ENCODE measurements around the gene BANP. TPM values are rescaled to one million over a fixed set of nuclear protein-coding genes. Genes with fewer than 3 reads are reported as not detected.

Gene BANP
- total RNA-seq, 2 experiments from 2014 or later = 26.8 to 31.0 TPM

DNA sequence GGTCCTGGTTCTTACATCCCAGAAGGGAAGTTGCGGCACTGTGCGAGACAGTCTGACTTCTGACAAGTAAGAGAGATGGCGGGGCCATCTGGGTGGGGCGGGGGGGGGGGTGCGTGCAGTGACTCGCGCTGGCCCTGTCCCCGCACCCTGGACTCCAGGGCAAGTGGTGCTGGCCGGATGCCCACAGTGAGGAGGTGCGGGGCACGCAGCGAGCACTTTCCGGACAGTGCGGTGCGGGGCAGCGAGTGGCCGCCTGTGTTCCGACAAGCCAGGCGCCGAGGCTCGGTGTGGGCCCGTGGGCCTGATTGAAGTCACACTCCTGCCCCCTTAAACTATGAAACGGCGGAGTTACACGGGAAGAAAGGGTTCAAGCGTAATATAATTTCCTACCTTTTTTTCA is 106.4 kb downstream of the BANP start:
- POLR2A ChIA-PET = no interaction called here
- CTCF ChIA-PET = no interaction called here

DNA sequence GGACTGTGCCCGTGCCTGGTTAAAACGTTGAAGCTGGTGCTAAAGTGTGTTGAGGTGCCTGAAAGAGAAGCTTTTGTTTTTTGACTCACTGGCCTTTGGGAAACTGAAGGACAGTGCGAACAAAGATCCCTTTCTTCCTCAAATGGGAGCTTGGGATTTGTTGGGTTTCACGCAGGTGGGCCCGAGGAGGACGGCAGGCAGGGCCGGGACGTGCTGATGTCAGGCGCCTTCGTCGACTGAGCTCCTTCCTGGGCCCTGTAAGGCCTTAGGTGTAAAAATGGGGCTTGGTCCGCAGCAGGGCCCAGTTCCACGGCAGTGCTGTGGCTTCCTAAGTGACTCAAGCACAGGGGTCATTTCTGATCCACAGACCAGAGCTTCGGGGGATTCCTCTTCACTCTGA is 106.9 kb downstream of the BANP start:
- CTCF ChIA-PET = no interaction called here
- POLR2A ChIA-PET = no interaction called here

DNA sequence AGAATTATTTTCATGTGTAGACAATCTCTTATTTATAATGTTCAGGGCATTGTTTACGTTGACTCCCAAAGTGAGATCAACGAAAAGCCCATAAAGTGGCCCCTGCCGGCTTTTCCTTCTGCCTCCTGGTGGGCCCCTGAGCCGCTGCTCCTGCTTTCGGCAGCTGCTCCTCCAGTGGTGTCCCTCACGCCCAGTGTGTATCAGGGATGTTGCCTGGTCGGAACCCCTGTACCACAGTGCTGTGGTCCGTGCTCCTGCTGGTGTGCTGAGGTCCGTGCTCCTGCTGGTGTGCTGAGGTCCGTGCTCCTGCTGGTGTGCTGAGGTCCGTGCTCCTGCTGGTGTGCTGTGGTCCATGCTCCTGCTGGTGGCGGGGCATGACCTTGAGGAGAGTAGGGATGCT is 107.6 kb downstream of the BANP start:
- POLR2A ChIA-PET = no interaction called here

DNA sequence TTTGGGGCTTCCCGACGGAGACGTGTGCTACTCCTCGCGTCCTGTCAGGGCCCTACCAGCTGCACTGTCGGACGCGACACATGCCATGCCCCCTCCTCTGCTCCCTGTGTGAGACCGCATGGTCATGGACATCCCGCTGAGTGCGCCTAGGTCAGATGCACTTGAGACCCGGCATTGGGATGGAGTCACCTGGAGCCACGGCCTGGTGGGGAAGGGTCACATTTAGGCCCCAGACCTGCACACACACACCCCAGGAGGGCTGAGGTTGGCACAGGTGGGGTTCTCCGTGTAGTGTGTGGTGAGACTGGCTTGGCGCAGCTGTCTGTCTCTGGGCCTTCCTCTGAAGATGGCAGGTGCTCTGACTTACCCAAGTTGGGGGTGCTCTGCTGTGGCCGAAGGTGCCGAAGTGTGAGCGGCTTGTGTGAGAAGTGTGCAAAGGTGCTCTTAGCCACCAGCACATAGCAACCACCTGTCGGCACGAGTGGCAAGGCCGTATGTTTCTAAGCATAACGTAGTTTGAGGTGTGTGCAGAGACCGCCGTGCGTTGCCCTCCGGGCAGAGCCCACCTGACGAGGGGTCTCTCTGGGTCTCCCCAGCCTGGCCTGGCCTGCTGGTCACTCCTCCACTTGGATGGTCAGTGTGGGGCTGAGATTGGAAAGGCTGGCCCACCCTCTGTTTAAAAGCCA is 108.6 kb downstream of the BANP start:
- CTCF ChIA-PET = no interaction called here

More for the DNA sequence above, 107.6 kb downstream of the BANP start:
- CTCF ChIA-PET = no interaction called here

DNA sequence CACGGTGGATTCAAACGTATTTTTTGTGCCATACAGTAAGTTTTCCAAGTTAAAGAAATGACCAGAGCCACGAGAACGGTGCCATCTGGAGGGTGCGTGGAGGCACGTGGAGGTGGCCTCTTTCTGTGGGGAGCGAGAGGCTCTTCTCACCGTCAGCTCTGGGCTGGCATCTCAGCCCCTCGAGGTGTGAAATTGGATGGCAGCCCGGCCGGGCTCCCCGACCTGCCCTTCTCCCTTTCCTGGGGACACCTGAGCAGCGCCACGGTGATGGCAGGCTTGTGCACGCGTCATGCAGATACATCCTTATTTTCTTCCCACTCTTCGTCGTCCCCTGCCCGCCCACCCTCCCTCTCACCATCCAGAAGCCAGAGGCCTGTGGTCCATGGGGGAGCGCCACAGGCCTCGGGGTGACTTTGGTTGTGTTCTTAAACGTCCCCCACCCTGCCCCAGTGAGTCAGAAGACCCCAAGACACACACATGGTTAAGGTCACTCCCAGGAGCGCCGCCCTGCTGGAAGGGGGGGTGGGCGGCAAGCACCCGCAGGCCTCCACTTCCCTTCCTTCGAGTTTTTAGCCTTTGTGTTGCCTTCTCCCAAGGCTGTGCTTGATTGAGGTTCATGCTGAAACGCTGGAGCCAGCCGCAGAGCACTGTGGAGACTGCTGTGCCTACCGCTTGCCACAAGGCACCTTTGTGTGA is 109.4 kb downstream of the BANP start:
- CTCF ChIA-PET = no interaction called here
- POLR2A ChIA-PET = no interaction called here

More for the DNA sequence above, 108.6 kb downstream of the BANP start:
- POLR2A ChIA-PET = no interaction called here

DNA sequence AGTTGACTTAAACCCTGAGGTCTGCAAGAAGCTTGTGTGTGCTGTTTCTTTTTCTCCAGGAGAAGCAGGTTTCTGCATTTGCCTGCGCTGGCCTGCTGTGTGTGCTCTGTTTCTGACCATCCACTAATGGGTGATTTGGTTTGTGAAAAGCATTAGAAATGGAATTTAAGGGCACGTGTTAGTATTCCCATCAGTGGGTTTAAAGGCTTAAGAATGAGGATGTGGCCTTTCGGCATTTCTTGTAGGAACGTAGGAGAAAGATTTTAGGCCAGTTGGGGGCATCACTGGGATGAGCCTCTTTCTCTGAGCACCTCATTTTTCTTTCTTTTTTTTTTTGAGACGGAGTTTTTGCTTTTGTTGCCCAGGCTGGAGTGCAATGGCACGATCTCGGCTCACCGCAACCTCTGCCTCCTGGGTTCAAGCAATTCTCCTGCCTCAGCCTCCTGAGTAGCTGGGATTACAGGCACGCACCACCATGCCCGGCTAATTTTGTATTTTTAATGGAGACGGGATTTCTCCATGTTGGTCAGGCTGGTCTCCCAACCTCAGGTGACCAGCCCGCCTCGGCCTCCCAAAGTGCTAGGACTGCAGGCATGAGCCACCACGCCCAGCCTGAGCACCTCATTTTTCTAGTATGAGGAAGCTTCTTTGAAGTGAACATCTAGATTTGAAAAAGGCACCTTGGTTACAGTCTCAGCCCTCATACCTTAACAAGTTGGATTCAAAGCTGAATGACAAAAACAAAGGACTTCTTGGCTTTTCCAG is 110.3 kb downstream of the BANP start:
- ChIA-PET POLR2A (no interaction called here), CTCF (no interaction called here)

DNA sequence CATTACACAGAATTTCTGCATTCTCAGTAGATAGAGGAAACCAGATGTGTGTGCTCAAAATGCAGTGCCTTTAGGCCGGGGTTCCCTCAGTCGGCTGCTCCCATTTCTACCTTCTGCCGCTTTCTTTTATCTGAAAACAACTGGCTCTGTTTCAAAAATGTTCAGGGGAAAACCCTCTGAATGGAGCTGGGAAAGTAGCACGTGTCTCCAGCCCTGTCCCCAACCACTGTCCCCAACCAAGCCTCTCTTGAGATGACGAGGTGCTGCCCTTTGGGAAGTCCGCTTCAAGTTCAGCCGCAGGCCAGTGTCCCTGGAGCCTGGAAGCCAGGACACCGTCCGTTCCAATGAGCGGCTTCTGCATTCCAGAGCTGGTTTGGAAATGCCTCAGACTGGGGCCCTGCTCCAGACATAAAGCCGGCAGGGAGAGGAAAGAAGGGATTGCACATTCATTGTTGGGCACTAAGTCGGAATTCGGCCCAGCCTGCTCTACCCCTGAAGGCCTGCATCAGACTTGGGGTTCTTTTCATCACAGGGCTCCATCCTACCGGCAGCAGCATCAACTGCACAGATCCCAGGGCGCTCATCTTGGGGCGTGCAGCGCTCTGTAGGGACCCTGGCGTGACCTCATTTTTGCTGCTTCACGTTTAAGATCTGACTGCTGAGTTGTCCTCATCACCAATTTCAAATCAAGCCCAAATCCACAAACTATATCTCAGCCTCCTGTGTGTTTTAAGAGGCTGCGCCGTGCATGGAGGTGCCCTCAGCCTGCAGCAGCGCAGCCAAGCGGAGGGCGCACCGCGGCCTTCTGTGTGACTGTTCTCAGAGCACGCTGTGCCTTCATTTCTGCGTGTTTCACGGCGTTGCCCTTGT is 111.3 kb downstream of the BANP start:
- ChIA-PET POLR2A (no interaction called here), CTCF (no interaction called here)

DNA sequence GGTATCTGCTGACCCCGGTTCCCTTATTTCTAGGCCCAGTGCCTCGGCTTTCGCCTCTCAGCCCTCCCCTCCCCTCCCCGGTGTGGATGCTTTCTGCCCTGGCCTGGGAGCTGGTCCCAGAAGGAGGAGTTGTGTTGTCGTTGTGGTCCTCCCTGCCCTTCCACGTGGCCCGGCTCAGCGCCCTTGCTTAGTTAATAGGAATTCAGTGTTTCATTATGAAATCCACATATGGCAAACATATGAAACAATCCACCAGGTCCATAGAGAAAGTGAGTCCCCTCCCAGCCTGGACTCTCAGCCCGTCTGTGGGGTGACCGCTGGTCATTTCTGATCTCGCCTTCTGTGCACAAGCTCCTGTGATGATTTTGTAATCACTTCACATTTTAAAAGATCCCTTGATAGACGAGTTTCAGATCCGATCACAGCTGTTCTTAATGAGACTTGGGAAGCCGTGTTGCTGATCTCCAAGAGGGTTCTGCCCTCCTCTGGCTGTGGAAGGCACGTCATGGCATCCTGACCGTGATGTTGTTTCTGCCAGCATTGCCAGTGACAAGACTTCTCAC is 112.1 kb downstream of the BANP start:
- CTCF ChIA-PET = no interaction called here
- POLR2A ChIA-PET = no interaction called here

DNA sequence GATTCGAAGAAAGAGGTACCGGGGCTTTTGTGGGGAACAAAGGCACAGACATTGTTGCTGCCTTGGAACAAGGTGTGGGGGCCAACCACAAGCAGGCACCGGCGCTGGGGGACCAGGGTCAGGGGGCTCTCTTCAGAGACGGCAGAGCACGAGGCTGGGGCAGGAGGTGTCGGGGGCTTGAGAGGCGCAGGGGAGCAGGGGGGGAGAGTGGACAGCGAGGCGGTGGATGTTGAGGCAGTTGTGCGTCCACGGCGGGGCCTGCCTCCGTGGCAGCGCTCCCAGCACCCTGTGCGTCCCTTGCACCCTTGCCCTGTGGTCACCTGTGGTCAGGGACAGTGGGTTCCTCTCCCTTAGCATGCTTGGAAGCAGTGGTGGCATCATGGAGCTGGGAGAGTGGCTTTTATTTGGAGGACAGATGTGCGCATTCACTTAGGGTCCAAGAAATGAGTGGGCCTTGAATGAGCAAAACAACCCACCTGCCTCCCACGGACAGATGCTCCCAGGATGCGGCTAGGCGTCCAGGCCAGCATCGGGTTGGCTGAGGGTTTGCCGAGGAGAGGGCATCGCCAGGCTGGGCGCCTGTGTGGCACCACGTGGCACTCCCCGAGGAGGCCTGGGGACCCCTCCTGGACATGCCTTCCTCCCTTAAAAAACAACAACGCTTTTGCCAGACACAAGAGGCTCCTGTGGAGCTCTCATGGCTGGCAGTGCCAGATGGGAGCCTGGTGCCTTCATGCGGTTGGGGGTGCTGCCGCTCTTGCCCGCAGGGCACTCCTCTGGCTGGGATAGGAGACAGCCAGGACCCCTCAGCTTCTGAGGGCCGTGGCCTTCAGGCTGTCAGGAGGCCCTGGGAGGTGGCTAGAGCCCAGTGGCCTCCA is 113.0 kb downstream of the BANP start:
- ChIA-PET POLR2A (no interaction called here), CTCF (no interaction called here)

DNA sequence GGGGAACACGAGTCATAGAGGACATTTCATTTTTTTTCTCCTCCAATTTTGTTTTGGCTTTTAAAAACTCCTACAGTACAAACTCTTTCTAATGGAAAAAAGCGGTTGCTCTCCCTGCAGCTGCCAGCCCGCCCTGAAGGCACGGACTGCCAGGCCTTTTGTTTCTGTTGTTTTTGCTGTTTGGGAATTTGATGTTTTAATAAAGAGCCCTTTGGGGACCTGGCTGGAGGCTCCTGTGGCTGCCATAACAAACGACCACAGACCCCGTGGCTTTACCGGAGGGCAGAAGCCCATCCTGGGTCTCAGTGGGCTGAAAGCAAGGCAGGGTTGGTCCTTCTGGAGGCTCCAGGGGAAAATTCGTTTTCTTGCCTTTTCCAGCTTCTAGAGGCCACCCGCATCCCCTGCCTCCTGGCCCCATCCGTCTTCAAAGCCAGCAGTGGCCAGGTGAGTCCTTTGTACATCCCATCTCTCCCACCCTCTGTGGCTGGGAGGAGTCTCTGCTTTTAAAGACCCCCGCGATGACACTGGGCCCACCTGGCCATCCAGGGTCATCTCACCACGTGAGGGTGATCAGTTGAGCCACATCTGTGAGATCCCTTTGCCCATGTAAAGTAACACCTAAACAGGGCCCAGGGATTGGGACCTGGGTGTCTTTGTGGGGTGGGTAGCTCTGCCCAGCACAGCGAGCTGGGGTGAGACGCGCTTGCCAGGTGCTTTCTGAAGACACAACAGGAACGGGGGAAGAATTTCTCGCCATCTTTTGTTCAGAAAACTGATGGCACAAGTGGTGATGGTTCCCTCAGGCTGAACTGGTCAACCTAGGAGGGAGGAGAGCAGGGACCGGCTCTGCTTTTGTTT is 113.9 kb downstream of the BANP start:
- CTCF ChIA-PET = no interaction called here
- POLR2A ChIA-PET = no interaction called here

DNA sequence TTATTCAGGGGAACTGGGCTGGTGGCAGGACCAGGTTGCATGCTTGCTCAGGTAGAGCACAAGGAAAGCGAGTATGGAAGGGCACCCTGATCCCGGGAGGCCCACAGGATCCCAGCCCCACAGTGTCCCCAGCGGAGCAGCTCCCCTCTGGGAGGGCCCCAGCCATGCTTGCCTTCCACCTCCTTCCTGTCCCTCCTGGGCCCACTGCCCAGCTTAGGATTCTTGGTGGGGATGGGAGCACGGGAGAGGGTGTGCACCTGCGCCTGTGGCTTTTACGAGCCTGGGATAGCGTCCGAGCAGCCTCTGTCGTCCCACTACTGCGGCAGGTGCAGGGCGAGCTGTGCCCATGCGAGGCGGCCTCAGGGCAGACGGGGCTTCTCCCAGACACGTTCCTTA is 114.5 kb downstream of the BANP start:
- POLR2A ChIA-PET = no interaction called here
- CTCF ChIA-PET = no interaction called here

DNA sequence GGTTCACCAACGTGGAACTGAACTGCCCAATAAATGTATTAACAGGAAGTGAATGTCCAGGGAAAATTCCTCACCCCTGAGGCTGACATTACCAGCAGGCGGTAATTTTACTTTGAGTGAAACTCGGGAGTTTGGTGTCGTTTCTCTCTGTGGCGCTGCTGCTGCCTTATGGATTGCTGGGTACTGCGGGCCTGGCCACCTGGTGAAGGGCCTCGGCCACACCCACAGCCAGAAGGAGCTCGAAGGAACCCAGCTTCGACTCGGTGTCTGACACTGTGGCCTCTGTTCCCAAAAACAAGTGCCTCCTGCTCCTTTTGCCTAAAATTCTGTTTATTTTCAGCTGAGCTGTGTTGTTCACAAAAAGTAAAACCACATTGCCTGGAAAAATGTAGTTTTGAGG is 115.0 kb downstream of the BANP start:
- CTCF ChIA-PET = no interaction called here
- POLR2A ChIA-PET = no interaction called here

DNA sequence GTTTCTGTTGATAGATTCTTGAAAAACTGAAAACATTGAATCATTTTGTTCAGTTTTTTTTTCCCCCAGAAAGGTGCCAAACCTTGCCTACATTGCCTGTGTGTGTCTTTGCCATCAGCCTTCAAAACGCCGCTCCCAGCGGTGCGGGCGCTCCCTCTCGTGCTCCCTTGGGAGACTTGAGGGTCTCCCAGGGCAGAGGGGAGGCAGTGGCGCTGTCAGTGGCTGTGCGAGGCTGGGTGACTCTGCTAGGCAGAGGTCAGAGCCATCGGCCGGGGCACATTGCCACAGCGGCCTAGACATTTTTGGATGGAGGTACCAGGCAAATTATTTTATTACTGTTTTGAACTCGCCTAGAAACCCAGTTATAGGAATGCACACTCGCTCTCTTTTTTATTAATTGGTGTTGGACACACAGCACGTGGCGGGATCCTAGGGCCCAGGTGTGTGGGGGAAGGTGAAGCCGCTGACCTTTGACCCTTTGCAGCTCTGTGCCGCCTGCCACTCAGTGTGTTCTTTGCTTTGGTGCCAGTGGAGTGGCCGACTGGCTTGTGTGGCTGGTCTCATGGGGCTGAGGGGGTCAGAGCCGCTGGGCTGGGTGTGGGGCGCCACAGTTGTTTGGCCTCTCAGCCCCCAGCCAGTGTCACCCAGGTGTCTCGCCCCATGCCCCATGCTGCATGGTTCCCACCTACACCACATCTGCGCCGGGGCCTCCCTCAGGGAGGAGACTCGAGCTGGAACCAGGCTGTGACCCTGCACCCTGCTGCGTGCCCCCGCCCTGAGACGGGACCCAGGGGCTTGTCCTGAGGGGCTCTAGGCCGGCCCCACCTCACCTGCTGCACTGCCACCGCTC is 115.7 kb downstream of the BANP start:
- ChIA-PET POLR2A (no interaction called here), CTCF (no interaction called here)

DNA sequence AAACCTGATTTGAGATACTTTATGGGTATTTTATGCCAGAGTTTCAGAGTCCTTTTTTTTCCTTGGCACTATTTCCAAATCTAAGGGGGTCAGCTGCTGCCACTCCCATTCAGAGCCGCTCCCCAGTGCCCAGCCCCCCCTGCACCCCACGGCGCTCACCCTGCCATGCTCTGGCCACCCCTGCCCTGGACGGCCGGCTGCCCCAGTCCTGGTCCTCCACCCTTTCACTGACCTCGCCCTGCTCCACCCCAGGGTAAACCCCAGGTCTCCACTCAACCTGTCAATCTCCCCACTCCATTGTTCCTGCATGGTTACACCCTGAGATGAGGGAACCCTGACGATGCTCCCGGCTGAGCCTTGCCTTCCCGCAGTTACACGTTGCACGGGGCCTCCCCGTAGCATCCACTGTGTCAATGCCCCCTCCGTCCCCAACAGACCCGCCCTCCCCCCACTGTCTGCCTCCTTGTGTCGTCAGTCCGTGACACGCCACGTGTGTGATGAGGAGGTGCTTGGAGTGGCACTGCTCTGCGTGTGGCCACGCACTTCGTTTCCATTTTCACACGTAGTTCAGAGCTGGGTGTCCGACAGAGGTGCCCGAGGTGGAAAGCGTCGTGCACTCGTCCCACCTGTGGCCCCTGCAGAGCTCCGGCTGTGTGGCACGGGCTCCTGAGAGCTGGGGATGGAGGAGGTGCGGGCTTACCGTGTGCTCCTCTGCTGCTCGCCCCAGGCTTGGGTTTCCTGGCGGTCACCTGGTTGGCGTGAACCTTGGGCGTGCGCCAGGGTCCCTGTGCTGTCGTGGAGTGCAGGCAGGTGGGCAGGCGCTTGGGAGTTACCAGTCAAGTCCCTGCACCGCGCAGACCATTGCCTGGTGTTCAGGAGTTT is 116.5 kb downstream of the BANP start:
- ChIA-PET POLR2A (no interaction called here), CTCF (no interaction called here)

DNA sequence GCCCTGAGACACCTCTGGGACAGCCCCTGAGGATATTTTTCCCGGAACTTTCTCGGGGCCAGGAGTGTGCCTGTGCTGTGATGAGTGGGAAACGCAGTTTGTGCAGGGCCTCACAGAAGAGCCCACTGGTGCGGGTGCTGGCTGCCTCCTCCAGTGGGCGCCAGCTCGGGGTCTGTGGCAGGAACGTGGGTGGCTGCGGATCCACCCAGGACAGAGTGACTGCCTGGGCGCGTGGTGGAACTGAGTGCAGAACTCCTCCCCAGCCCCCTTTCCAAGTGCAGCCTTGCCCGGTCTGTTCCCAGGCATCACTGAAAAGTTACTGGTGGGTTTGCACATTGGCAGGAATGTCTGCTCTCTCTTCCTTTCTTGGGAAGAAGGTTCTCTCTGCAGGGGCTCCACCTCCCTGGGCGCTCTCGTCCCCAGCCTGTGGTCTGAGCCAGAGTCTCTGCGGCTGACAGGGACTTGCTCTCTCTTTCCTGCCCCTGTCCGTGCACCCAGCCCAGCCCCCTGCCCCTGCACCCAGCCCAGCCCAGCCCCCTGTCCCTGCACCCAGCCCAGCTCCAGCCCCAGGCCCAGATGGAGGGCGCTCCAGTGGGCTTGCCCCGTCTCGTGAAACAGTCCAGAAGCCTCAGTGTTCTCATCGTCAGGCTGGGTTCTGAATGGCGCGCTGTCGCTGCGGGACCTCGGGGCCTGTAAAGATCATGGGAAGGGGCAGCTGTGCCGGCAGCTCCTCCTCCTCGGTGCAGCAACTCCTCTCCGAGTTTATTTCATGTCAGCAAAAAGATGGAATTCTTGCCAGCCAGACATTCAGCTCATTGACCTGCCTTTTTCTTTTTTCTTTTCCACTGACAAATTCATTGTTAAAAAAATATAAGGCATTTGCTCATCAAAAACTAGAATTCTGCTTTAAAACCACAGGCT is 117.5 kb downstream of the BANP start:
- CTCF ChIA-PET = no interaction called here
- POLR2A ChIA-PET = no interaction called here

Measured in activated CD8-positive, alpha-beta memory T cell treated with anti-CD3 and anti-CD28 coated beads for 36 hours (primary cell).